Measurements from ENCODE around the gene CLCA1. TPM values are rescaled to one million over a fixed set of nuclear protein-coding genes. Genes with fewer than 3 reads are reported as not detected.

CLCA1 gene
- total RNA-seq, 3 donors from 2014 or later = under 0.01 TPM; not detected in 2

- Histone ChIP-seq H3K4me1 (no peaks in the 10 kb centered on the region), H3K4me3 (no peak overlapping the region), H3K27me3 (no peaks in the 10 kb centered on the region), H3K9me3 (no peaks in the 10 kb centered on the region), H3K36me3 (no peaks in the 10 kb centered on the region), H3K27ac (no peak overlapping the region)
- intact Hi-C loops (cut with DNase I; ENCODE audit: low total_unique reads) = no loop called here
- TF ChIP-seq POLR2AphosphoS5 (IDR thresholded peaks at IDR 0.05) (no peak), CTCF (IDR thresholded peaks at IDR 0.05) (no peak), POLR2A (IDR thresholded peaks at IDR 0.05) (no peak)
- DNase-seq (ENCODE audit: low spot score in 2 of 2) = no peak
Observed at GRCh38 chr1:86448670-86449069, 20.1 kb upstream of the CLCA1 start.

- Histone ChIP-seq H3K36me3 (no peaks in the 10 kb centered on the region), H3K27ac (no peak overlapping the region), H3K27me3 (no peaks in the 10 kb centered on the region), H3K4me1 (no peaks in the 10 kb centered on the region), H3K4me3 (no peak overlapping the region), H3K9me3 (no peaks in the 10 kb centered on the region)
- TF ChIP-seq POLR2A (IDR thresholded peaks at IDR 0.05) (no peak), POLR2AphosphoS5 (IDR thresholded peaks at IDR 0.05) (no peak), CTCF (IDR thresholded peaks at IDR 0.05) (no peak)
- no peak for DNase-seq (ENCODE audit: low spot score in 2 of 2)
- intact Hi-C loops (cut with DNase I; ENCODE audit: low total_unique reads) = no loop called here
Observed at GRCh38 chr1:86449103-86449502, 19.6 kb upstream of the CLCA1 start.

- H3K4me1 ChIP-seq = no peaks in the 10 kb centered on the region
- H3K36me3 ChIP-seq = no peaks in the 10 kb centered on the region
- intact Hi-C loops (cut with DNase I; ENCODE audit: low total_unique reads) = no loop called here
- DNase-seq (ENCODE audit: low spot score in 2 of 2) = no peak
- TF ChIP-seq POLR2A (IDR thresholded peaks at IDR 0.05) = no peak
- no peak for TF ChIP-seq POLR2AphosphoS5 (IDR thresholded peaks at IDR 0.05)
- TF ChIP-seq CTCF (IDR thresholded peaks at IDR 0.05) = no peak
- H3K9me3 ChIP-seq = no peaks in the 10 kb centered on the region
- no peak overlapping the region for H3K27ac ChIP-seq
- no peaks in the 10 kb centered on the region for H3K27me3 ChIP-seq
- no peak overlapping the region for H3K4me3 ChIP-seq
Observed at GRCh38 chr1:86450847-86451246, 17.9 kb upstream of the CLCA1 start.

GRCh38 chr1:86453664-86454063, 15.1 kb upstream of the CLCA1 start:
- intact Hi-C loops (cut with DNase I; ENCODE audit: low total_unique reads) = no loop called here
- TF ChIP-seq POLR2A (IDR thresholded peaks at IDR 0.05) (no peak), CTCF (IDR thresholded peaks at IDR 0.05) (no peak), POLR2AphosphoS5 (IDR thresholded peaks at IDR 0.05) (no peak)
- H3K27me3 ChIP-seq = no peaks in the 10 kb centered on the region
- H3K4me3 ChIP-seq = no peak overlapping the region
- H3K4me1 ChIP-seq = no peaks in the 10 kb centered on the region
- H3K36me3 ChIP-seq = no peaks in the 10 kb centered on the region
- no peak for DNase-seq (ENCODE audit: low spot score in 2 of 2)
- H3K27ac ChIP-seq = no peak overlapping the region
- no peaks in the 10 kb centered on the region for H3K9me3 ChIP-seq

- Histone ChIP-seq H3K9me3 (no peaks in the 10 kb centered on the region), H3K4me1 (no peaks in the 10 kb centered on the region), H3K27me3 (no peaks in the 10 kb centered on the region), H3K27ac (no peak overlapping the region), H3K4me3 (no peak overlapping the region), H3K36me3 (no peaks in the 10 kb centered on the region)
- intact Hi-C loops (cut with DNase I; ENCODE audit: low total_unique reads) = no loop called here
- no peak for DNase-seq (ENCODE audit: low spot score in 2 of 2)
- TF ChIP-seq POLR2A (IDR thresholded peaks at IDR 0.05) (no peak), POLR2AphosphoS5 (IDR thresholded peaks at IDR 0.05) (no peak), CTCF (IDR thresholded peaks at IDR 0.05) (no peak)
Observed at GRCh38 chr1:86455073-86455472, 13.7 kb upstream of the CLCA1 start.
